SH-SY5Y (cell line): ENCODE data around the gene HDGFL2.

Source experiments
- GATA2 ChIP-seq: IDR thresholded peaks from 2 replicates; pipeline ENCODE4 v1.6.1; 2011; ENCODE audit warnings: mild to moderate bottlenecking, low read depth, low read length
- GATA3 ChIP-seq: IDR thresholded peaks from 2 replicates; pipeline ENCODE4 v1.6.1; 2011; ENCODE audit warnings: low read depth, mild to moderate bottlenecking, low read length, moderate library complexity

Gene HDGFL2

GRCh38 chr19:4473011-4473762, 1.1 kb downstream of the HDGFL2 start:
- TF ChIP-seq GATA3 (no peak), GATA2 (no peak)

- TF ChIP-seq GATA2, result no peak
- TF ChIP-seq GATA3, result no peak
Observed at GRCh38 chr19:4473763-4474513, 1.8 kb downstream of the HDGFL2 start.

GRCh38 chr19:4474514-4475022, 2.5 kb downstream of the HDGFL2 start:
- TF ChIP-seq GATA3, result no peak
- no peak for TF ChIP-seq GATA2

GRCh38 chr19:4477034-4477801, 5.1 kb downstream of the HDGFL2 start:
- no peak for TF ChIP-seq GATA3

- TF ChIP-seq GATA2 (no peak), GATA3 (no peak)
Observed at GRCh38 chr19:4482721-4483364, 10.7 kb downstream of the HDGFL2 start.

GRCh38 chr19:4483385-4483784, 11.3 kb downstream of the HDGFL2 start:
- no peak for TF ChIP-seq GATA3
- no peak for TF ChIP-seq GATA2

GRCh38 chr19:4487572-4487971, 15.5 kb downstream of the HDGFL2 start:
- no peak for TF ChIP-seq GATA2
- no peak for TF ChIP-seq GATA3

- no peak for TF ChIP-seq GATA2
- TF ChIP-seq GATA3, result no peak
Observed at GRCh38 chr19:4488496-4488895, 16.4 kb downstream of the HDGFL2 start.

- TF ChIP-seq GATA2, result no peak
- TF ChIP-seq GATA3, result no peak
Observed at GRCh38 chr19:4491446-4491845, 19.3 kb downstream of the HDGFL2 start.

GRCh38 chr19:4492337-4493103, 20.4 kb downstream of the HDGFL2 start:
- TF ChIP-seq GATA2 (no peak), GATA3 (no peak)

GRCh38 chr19:4493104-4493928, 21.2 kb downstream of the HDGFL2 start:
- TF ChIP-seq GATA3 (no peak), GATA2 (no peak)

- no peak for TF ChIP-seq GATA3
- TF ChIP-seq GATA2, result no peak
Observed at GRCh38 chr19:4493929-4494690, 22.0 kb downstream of the HDGFL2 start.

GRCh38 chr19:4494691-4495064, 22.6 kb downstream of the HDGFL2 start:
- TF ChIP-seq GATA3 (no peak), GATA2 (no peak)

- TF ChIP-seq GATA2 (no peak), GATA3 (no peak)
Observed at GRCh38 chr19:4495471-4495870, 23.4 kb downstream of the HDGFL2 start.
